NB4 (cell line): ENCODE data around the gene LRMDA.

Experiments
- CTCF ChIP-seq: IDR thresholded peaks from one replicate; pipeline ENCODE4 v1.5.1; 2012; ENCODE audit warnings: low read depth, low read length
- MAX ChIP-seq: IDR thresholded peaks from 2 replicates; pipeline ENCODE4 v1.6.1; 2011; ENCODE audit warnings: low read depth, low read length
- POLR2A ChIP-seq: IDR thresholded peaks from 2 replicates; pipeline ENCODE4 v1.6.1; 2011; ENCODE audit warnings: mild to moderate bottlenecking; ENCODE audit not compliant: insufficient read length; ENCODE audit errors: extremely low read depth

- no peak for TF ChIP-seq POLR2A
- TF ChIP-seq CTCF: no peak
- TF ChIP-seq MAX: no peak
These were observed 188.2 kb downstream of the LRMDA start for GRCh38 chr10:75619635-75620034.
